K562 (cell line): ENCODE measurements around the gene ACSF2.

Experiments
- ATF7 ChIP-seq: fragments of 450-650 bp; IDR thresholded peaks from 2 replicates; pipeline ENCODE4 v1.7.1; 2014; ENCODE audit warnings: mild to moderate bottlenecking, moderate library complexity
- DIDO1 ChIP-seq: fragments of 450-650 bp; IDR thresholded peaks from 2 replicates; pipeline ENCODE4 v1.6.1; 2016; ENCODE audit warnings: low read depth, missing biosample characterization, missing genetic modification characterization
- GABPB1 ChIP-seq: sonication (generic); formaldehyde crosslinking; IDR thresholded peaks from 2 replicates; pipeline ENCODE4 v1.8.0; 2022; ENCODE audit warnings: mild to moderate bottlenecking, missing genetic modification reagents
- HDAC2 ChIP-seq: fragments of 450-650 bp; IDR thresholded peaks from 2 replicates; pipeline ENCODE4 v1.6.1; 2016; ENCODE audit warnings: mild to moderate bottlenecking
- JUN ChIP-seq, 2 experiments: sonication (generic) in 1 of 2; formaldehyde crosslinking in 1 of 2; IDR thresholded peaks; 2 replicates each; pipeline versions ENCODE4 v1.6.1 to v1.8.0; 2012 to 2022; ENCODE audit warnings: borderline replicate concordance in 2 of 2, mild to moderate bottlenecking in 2 of 2, improper control_type of control experiment in 1 of 2, low read depth in 1 of 2, low read length in 1 of 2, missing genetic modification reagents in 1 of 2
- NFYB ChIP-seq: IDR thresholded peaks from 2 replicates; pipeline ENCODE4 v1.6.1; 2011; ENCODE audit warnings: mild to moderate bottlenecking, moderate library complexity; ENCODE audit not compliant: insufficient read length; ENCODE audit errors: extremely low read depth
- NRF1 ChIP-seq, 2 experiments: fragments of 450-650 bp; IDR thresholded peaks in 1 of 2; conservative IDR thresholded peaks in 1 of 2; 2 replicates each; pipeline ENCODE4 v1.6.1; 2014; ENCODE audit warnings: mild to moderate bottlenecking in 2 of 2
- POLR2AphosphoS5 ChIP-seq: IDR thresholded peaks from 2 replicates; pipeline ENCODE4 v1.6.1; 2011; ENCODE audit warnings: mild to moderate bottlenecking, low read depth, low read length, moderate library complexity; ENCODE audit not compliant: control insufficient read depth, insufficient read depth
- TAF7 ChIP-seq: fragments of 450-650 bp; IDR thresholded peaks from 2 replicates; pipeline ENCODE4 v1.6.1; 2016; ENCODE audit warnings: missing genetic modification characterization, missing compliant biosample characterization
- TARDBP ChIP-seq: fragments of 450-650 bp; IDR thresholded peaks from 2 replicates; pipeline ENCODE4 v1.6.1; 2016
- TCF7 ChIP-seq: sonication (generic); IDR thresholded peaks from 2 replicates; pipeline ENCODE4 v1.6.1; 2016; ENCODE audit warnings: antibody characterized with exemption, borderline replicate concordance
- ZFX ChIP-seq: sonication (generic); formaldehyde crosslinking; IDR thresholded peaks from 2 replicates; pipeline ENCODE4 v1.8.0; 2022; ENCODE audit warnings: mild to moderate bottlenecking, missing genetic modification reagents, moderate library complexity
- TF ChIP-seq, protein P1 (sequence below), 3 experiments: IDR thresholded peaks in 2 of 3; conservative IDR thresholded peaks in 1 of 3; 2 replicates each; pipeline ENCODE4 v1.5.1; 2011 to 2012; ENCODE audit warnings: low read length in 3 of 3, mild to moderate bottlenecking in 3 of 3, control low read depth in 2 of 3, improper control_type of control experiment in 1 of 3, inconsistent platforms in 1 of 3, low read depth in 1 of 3, mixed read lengths in 1 of 3, moderate library complexity in 1 of 3; ENCODE audit not compliant: insufficient read depth in 2 of 3

DNA sequence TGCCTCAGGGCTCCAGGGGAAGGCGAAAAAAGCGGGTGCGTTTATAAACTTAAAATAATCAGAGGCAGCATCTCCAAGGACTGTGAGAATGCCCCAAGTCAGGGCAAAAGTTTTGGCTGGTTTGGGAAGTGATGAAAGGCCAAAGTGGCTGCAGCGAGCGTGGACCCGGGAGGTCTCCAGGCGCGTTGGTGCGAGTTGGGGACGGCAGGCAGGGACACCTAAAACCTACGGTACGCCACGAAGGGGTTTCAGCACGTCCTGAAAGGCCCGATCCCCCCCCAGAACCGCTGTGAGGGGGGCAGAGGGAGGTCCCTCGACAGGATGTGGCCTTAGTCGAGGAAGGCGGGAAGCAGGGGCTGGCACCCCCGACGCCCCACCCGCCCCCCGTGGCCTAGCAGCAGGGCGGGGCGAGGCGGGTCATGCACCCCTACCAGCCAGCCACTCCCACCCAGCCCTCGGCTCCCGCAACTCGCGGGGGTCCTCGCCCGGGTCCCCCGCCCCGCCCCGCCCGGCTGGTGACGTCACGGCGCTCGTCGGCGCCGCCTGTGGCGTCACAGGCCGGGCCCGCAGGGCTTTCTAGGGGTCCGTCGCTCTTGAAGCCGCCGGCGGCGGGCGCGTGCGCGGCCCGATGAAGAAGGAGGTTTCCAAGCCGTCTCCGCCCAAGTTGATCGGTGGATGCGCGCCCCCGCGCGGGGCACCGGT, 82.0 kb downstream of the ACSF2 start, which contains the start of gene MYCBPAP:
- TF ChIP-seq GABPB1 (CRISPR knock-in tag) (no peak), DIDO1 (tag) (no peak), NFYB (no peak), TAF7 (tag) (no peak), HDAC2 (no peak), NRF1 (conservative IDR thresholded peaks at IDR 0.05 in 1 of 2, IDR thresholded peaks at IDR 0.05 in 1 of 2) (no peak), TARDBP (no peak), TCF7 (no peak), ZFX (CRISPR knock-in tag) (no peak), ATF7 (no peak), JUN (IDR thresholded peaks at IDR 0.05; ENCODE audit: borderline replicate concordance, low read depth, low read length) (no peak), JUN (CRISPR knock-in tag; IDR thresholded peaks at IDR 0.05; ENCODE audit: borderline replicate concordance) (no peak), POLR2AphosphoS5 (no peak)
- TF ChIP-seq, protein P1, sequence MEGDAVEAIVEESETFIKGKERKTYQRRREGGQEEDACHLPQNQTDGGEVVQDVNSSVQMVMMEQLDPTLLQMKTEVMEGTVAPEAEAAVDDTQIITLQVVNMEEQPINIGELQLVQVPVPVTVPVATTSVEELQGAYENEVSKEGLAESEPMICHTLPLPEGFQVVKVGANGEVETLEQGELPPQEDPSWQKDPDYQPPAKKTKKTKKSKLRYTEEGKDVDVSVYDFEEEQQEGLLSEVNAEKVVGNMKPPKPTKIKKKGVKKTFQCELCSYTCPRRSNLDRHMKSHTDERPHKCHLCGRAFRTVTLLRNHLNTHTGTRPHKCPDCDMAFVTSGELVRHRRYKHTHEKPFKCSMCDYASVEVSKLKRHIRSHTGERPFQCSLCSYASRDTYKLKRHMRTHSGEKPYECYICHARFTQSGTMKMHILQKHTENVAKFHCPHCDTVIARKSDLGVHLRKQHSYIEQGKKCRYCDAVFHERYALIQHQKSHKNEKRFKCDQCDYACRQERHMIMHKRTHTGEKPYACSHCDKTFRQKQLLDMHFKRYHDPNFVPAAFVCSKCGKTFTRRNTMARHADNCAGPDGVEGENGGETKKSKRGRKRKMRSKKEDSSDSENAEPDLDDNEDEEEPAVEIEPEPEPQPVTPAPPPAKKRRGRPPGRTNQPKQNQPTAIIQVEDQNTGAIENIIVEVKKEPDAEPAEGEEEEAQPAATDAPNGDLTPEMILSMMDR (IDR thresholded peaks at IDR 0.05 in 2 of 3, conservative IDR thresholded peaks at IDR 0.05 in 1 of 3; ENCODE audit: insufficient read depth in 2 of 3, low read depth in 1 of 3, low read length in 3 of 3) = no peak
